PC-9 (cell line): ENCODE data around the gene BRIX1.

Source experiments
- CTCF ChIP-seq: fragments of 200-600 bp; sonication (generic); conservative IDR thresholded peaks from 2 replicates; pipeline ENCODE4 v1.6.1; 2017; ENCODE audit warnings: mixed run types, antibody characterized with exemption, mild to moderate bottlenecking, moderate library complexity
- EZH2 ChIP-seq: fragments of 200-600 bp; sonication (generic); IDR thresholded peaks from 2 replicates; pipeline ENCODE4 v1.8.0; 2017; ENCODE audit warnings: antibody characterized with exemption, low read depth

DNA sequence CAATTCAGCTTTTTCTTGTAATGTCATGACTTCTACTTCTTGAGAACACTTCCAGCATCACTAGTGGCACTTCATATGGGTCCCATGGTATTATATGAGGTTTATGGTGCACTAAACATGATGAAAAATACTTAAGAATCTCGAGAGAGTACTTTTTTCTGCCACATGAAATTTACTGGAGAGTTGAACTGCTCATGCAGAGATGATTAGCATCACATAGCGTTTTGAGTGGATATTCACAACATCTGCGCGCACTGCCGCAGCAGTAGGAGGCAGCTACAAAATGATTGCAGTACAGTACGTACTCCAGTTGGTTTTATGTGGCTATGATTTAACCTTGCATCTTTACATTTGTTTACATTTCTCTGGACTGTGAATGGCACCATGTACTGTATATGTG, 14.9 kb upstream of the BRIX1 start:
- TF ChIP-seq CTCF (no peak), EZH2 (no peak)
